ENCODE results near the gene PAK4.
"Not testable (repeated sequence)": the region's sequence is repeated elsewhere in the genome, so short reads cannot be mapped to it uniquely, and the experiment has no call there.

Gene PAK4

DNA sequence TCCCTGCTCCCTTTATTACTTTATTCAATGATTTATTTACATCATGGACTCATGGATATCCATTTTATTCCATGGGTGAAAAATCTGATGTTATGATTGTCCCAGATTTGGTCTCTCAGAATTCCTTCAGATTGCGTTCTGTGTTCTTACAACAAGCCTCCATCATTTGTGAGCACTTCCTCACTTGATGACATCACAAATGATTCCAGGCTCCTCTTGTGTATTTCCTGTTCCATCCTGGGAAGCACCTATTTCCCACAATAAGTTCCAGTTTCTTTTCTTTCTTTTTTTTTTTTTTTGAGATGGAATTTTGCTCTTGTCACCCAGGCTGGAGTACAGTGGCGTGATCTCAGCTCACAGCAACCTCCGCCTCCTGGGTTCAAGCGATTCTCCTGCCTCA is 34.7 kb upstream of the PAK4 start:
- no peak for DNase-seq (ENCODE audit: low read depth)
- TF ChIP-seq, protein P1, sequence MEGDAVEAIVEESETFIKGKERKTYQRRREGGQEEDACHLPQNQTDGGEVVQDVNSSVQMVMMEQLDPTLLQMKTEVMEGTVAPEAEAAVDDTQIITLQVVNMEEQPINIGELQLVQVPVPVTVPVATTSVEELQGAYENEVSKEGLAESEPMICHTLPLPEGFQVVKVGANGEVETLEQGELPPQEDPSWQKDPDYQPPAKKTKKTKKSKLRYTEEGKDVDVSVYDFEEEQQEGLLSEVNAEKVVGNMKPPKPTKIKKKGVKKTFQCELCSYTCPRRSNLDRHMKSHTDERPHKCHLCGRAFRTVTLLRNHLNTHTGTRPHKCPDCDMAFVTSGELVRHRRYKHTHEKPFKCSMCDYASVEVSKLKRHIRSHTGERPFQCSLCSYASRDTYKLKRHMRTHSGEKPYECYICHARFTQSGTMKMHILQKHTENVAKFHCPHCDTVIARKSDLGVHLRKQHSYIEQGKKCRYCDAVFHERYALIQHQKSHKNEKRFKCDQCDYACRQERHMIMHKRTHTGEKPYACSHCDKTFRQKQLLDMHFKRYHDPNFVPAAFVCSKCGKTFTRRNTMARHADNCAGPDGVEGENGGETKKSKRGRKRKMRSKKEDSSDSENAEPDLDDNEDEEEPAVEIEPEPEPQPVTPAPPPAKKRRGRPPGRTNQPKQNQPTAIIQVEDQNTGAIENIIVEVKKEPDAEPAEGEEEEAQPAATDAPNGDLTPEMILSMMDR (conservative IDR thresholded peaks at IDR 0.05; ENCODE audit: low read depth, low read length) = no peak
- no peak overlapping the region for H3K4me3 ChIP-seq (ENCODE audit: low read depth, low read length)

- H3K4me3 ChIP-seq (ENCODE audit: low read depth, low read length); DNase-seq (ENCODE audit: low read depth): not testable (repeated sequence)
Measured at GRCh38 chr19:39095799-39096540, 29.6 kb upstream of the PAK4 start.

- no peak overlapping the region for H3K4me3 ChIP-seq (ENCODE audit: low read depth, low read length)
- TF ChIP-seq, protein P1 (conservative IDR thresholded peaks at IDR 0.05; ENCODE audit: low read depth, low read length) = no peak
- DNase-seq (ENCODE audit: low read depth) = no peak
Measured at GRCh38 chr19:39097299-39097698, 28.3 kb upstream of the PAK4 start.

GRCh38 chr19:39097721-39098120 is 27.9 kb upstream of the PAK4 start:
- TF ChIP-seq, protein P1 (conservative IDR thresholded peaks at IDR 0.05; ENCODE audit: low read depth, low read length) = no peak
- H3K4me3 ChIP-seq (ENCODE audit: low read depth, low read length) = no peak overlapping the region
- DNase-seq (ENCODE audit: low read depth) = no peak

GRCh38 chr19:39098365-39099269 is 27.0 kb upstream of the PAK4 start:
- H3K4me3 ChIP-seq (ENCODE audit: low read depth, low read length) = no peak overlapping the region
- DNase-seq (ENCODE audit: low read depth) = no peak
- TF ChIP-seq, protein P1 (conservative IDR thresholded peaks at IDR 0.05; ENCODE audit: low read depth, low read length) = no peak

DNA sequence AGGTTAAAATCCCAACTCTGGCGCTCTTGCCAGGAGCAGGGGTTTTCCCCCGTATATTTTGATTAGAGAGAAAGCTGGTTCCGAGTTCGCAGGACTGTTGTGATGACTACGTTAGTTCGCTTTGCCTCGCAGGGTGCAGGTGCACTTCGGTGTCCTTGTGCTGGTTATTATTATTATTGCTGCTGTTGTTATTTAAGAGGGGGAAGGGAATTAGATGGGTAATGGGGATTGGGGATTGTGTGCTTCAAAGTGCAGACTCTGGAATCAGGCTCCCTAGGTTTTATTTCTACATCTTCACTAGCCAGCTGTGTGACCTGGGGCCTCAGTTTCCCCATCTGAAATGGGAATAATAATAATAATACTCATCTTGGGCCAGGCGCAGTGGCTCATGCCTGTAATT is 26.2 kb upstream of the PAK4 start:
- no peak for DNase-seq (ENCODE audit: low read depth)
- TF ChIP-seq, protein P1 (conservative IDR thresholded peaks at IDR 0.05; ENCODE audit: low read depth, low read length) = no peak
- no peak overlapping the region for H3K4me3 ChIP-seq (ENCODE audit: low read depth, low read length)

DNA sequence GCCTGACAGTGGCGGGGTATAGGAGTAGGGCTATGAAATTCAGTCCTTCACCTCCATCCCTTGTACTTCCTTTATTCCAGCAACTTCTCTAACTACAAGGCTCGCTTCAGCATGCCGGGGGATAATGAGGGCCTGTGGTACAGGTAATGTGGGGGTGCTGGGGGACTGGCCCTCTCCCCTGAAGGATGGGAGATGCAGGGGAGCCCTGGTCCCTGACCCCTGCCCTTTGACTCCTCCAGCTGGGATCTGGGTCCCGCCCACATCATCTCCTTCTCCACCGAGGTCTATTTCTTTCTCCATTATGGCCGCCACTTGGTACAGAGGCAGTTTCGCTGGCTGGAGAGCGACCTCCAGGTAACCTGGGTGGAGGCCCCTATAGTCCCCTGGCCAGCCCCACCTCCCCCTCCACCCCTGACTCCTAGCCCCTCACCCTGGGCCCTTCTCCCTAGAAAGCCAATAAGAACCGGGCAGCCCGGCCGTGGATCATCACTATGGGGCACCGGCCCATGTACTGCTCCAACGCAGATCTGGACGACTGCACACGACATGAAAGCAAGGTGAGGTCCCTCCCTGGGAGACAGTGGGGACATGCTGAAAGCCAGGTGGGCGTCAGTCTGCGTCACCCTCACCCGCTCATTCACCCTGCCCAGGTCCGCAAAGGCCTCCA is 25.0 kb upstream of the PAK4 start:
- DNase-seq (ENCODE audit: low read depth) = no peak
- TF ChIP-seq, protein P1 (conservative IDR thresholded peaks at IDR 0.05; ENCODE audit: low read depth, low read length) = no peak
- H3K4me3 ChIP-seq (ENCODE audit: low read depth, low read length) = no peak overlapping the region

Measured in choroid plexus epithelial cell (primary cell).